Spleen (tissue), 11 donors: ENCODE results near the gene TFG. TPM values are rescaled to one million over a fixed set of nuclear protein-coding genes. Genes with fewer than 3 reads are reported as not detected.

Experiments used
- DNase-seq: peaks from one replicate; pipeline ENCODE4 v3.0.0-alpha.2; 2020
- H3K27ac ChIP-seq, 8 donors: fragments of 200-600 bp; sonication (generic) in 7 of 8; 1 replicate in 4 of 8; 2 replicates in 4 of 8; pipeline versions ENCODE4 v1.5.0 to v1.8.0; 2016 to 2021; ENCODE audit warnings: inconsistent platforms in 4 of 8, mild to moderate bottlenecking in 4 of 8, moderate library complexity in 1 of 8
- H3K27me3 ChIP-seq, 7 donors: fragments of 200-600 bp; sonication (generic) in 6 of 7; replicated peaks in 1 of 7; 1 replicate in 4 of 7; 2 replicates in 3 of 7; pipeline versions ENCODE4 v1.5.0 to v1.8.0; 2016 to 2021; ENCODE audit warnings: inconsistent platforms in 3 of 7, mild to moderate bottlenecking in 1 of 7
- H3K36me3 ChIP-seq, 6 donors: fragments of 200-600 bp; sonication (generic) in 5 of 6; 1 replicate in 4 of 6; 2 replicates in 2 of 6; pipeline versions ENCODE4 v1.5.0 to v1.8.0; 2016 to 2021; ENCODE audit warnings: inconsistent platforms in 2 of 6
- H3K4me1 ChIP-seq, 6 donors: fragments of 200-600 bp; sonication (generic) in 5 of 6; 1 replicate in 3 of 6; 2 replicates in 3 of 6; pipeline versions ENCODE4 v1.5.0 to v1.8.0; 2016 to 2021; ENCODE audit warnings: inconsistent platforms in 3 of 6
- H3K4me3 ChIP-seq, 8 donors: fragments of 200-600 bp; sonication (generic) in 7 of 8; 1 replicate in 4 of 8; 2 replicates in 4 of 8; pipeline versions ENCODE4 v1.5.0 to v1.8.0; 2016 to 2021; ENCODE audit warnings: inconsistent platforms in 4 of 8, mild to moderate bottlenecking in 4 of 8, moderate library complexity in 2 of 8
- H3K9me3 ChIP-seq, 8 donors: fragments of 200-600 bp; sonication (generic) in 7 of 8; 1 replicate in 4 of 8; 2 replicates in 4 of 8; pipeline versions ENCODE4 v1.5.0 to v1.8.0; 2016 to 2021; ENCODE audit warnings: inconsistent platforms in 4 of 8
- POLR2A ChIP-seq, 3 donors: fragments of 450-650 bp; IDR thresholded peaks; one replicate each; pipeline ENCODE4 v1.5.1; 2017; ENCODE audit warnings: antibody characterized with exemption in 3 of 3, mild to moderate bottlenecking in 1 of 3
- POLR2AphosphoS5 ChIP-seq, 3 donors: sonication (generic); formaldehyde crosslinking; IDR thresholded peaks; one replicate each; pipeline ENCODE4 v1.5.1; 2017; ENCODE audit warnings: antibody characterized with exemption in 3 of 3
- WGBS, 5 donors: extraction: QIAGEN DNeasy Blood & Tissue Kit in 3 of 5; methylation state at CpG; one replicate each; pipeline versions ENCODE4 v1.1.5 to v1.1.7; 2013 to 2018; 5-methylcytosine and 5-hydroxymethylcytosine counted together
- intact Hi-C: fragments of 100-400 bp; cut with DNase I; formaldehyde crosslinking; loops from one replicate; pipeline ENCODE4 v1.15.0; 2023; ENCODE audit warnings: low total_unique reads
- polyA plus RNA-seq, 3 donors: library from polyadenylated mRNA; stranded (reverse); fragments of 200-250 nt; gene quantifications; one replicate each; pipeline ENCODE4 v1.2.1, GENCODE V29; 2013
- total RNA-seq, 7 donors: library from RNA; depleted of rRNA in 3 of 7; stranded (reverse); fragments of >200 nt in 3 of 7; fragmentation: NEBNext Ultra II Directional in 4 of 7; extraction: Animal tissue kit (Norgen Biotek cat#: 25700) in 4 of 7; gene quantifications; one replicate each; pipeline versions ENCODE4 v1.1.0 to v1.2.1, GENCODE V29; 2016 to 2021
- TF ChIP-seq, protein P1 (sequence below), 11 experiments: fragments of 200-600 bp in 7 of 11; fragments of 450-650 bp in 4 of 11; sonication (generic) in 4 of 11; IDR thresholded peaks in 8 of 11; conservative IDR thresholded peaks in 3 of 11; 1 replicate in 7 of 11; 2 replicates in 4 of 11; pipeline versions ENCODE4 v1.4.0 to v1.8.0; 2016 to 2021; ENCODE audit warnings: antibody characterized with exemption in 11 of 11, inconsistent platforms in 4 of 11, mild to moderate bottlenecking in 1 of 11
- donor health status: healthy with polysubstance abuse.
- donor health status: DM: no; HTN: no; CAD: no; lungs with moderate emphysema.
- donor health status: DM: no; HTN: no; CAD: no.
- donor health status: Bipolar disorder and iron deficiency.
- donor health status: healthy.
- donor health status: DM: no; HTN: no; CAD: no.
- donor health status: DM: yes; HTN: yes; CAD: no.

The TFG gene
- total and polyA plus RNA-seq, 10 donors: 28.0 to 70.8 (median 56.4) TPM

DNA sequence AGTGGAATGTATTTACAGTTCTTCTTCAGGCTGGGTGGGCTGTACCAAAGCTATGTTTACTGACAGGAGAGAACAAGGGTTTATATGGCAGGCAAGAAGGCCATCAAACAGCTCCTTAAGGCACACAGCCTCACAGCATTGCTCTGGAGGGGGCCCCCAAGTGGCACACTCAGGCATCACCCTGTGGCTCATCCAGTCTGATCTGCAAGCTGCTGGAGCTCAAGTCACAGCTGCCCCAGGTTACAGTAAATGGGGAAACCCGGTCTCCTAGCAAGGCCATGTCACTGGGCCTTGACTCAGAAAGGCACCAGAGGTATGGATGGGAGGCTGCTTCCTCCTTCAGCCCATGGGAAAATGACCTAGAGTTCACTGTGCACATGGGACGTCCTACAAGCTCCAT, 67.5 kb downstream of the TFG start:
- Histone ChIP-seq H3K4me3 (no peak overlapping the region), H3K36me3 (no peaks in the 10 kb centered on the region), H3K27me3 (no peaks in the 10 kb centered on the region), H3K9me3 (no peaks in the 10 kb centered on the region), H3K4me1 (no peaks in the 10 kb centered on the region), H3K27ac (no peak overlapping the region)
- WGBS, 5 donors: 61 to 84% (median 72%) methylated on average over 1 to 2 of the region's 2 CpGs
- intact Hi-C loops: no loop called here
- TF ChIP-seq POLR2A (IDR thresholded peaks at IDR 0.05): no peak
- TF ChIP-seq, protein P1, sequence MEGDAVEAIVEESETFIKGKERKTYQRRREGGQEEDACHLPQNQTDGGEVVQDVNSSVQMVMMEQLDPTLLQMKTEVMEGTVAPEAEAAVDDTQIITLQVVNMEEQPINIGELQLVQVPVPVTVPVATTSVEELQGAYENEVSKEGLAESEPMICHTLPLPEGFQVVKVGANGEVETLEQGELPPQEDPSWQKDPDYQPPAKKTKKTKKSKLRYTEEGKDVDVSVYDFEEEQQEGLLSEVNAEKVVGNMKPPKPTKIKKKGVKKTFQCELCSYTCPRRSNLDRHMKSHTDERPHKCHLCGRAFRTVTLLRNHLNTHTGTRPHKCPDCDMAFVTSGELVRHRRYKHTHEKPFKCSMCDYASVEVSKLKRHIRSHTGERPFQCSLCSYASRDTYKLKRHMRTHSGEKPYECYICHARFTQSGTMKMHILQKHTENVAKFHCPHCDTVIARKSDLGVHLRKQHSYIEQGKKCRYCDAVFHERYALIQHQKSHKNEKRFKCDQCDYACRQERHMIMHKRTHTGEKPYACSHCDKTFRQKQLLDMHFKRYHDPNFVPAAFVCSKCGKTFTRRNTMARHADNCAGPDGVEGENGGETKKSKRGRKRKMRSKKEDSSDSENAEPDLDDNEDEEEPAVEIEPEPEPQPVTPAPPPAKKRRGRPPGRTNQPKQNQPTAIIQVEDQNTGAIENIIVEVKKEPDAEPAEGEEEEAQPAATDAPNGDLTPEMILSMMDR (IDR thresholded peaks at IDR 0.05 in 8 of 11, conservative IDR thresholded peaks at IDR 0.05 in 3 of 11): no peak
- no peak for TF ChIP-seq POLR2AphosphoS5 (IDR thresholded peaks at IDR 0.05)
- no peak for DNase-seq

DNA sequence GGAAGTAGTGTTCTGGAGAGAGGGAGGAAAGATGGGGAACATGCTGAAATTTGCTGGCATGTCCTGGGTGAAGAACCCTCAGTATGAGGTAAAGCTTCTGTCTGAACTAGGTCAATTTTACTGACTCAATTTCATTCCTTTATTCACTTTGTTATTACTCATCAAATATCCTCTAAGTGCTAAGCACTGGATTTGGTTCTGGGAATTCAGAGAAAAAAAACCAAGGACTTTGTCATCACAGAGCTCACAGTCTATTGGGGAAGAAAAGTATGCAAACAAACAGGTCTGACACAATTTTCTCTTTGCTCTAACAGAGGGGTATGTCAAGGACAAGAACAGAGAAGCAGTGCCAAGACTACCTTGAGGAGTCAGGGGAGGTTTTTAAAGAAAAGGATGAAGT, 68.0 kb downstream of the TFG start:
- H3K4me1 ChIP-seq: no peaks in the 10 kb centered on the region

GRCh38 chr3:100779480-100779879, 70.2 kb downstream of the TFG start:
- Histone ChIP-seq H3K36me3 (no peaks in the 10 kb centered on the region), H3K4me3 (no peak overlapping the region), H3K27ac (no peak overlapping the region), H3K4me1 (no peaks in the 10 kb centered on the region), H3K27me3 (no peaks in the 10 kb centered on the region), H3K9me3 (peaks cover 0 to 3% (median 0%) of the 10 kb centered on the region in 8 donors)
- intact Hi-C loops: no loop called here
- no peak for DNase-seq
- TF ChIP-seq POLR2A (IDR thresholded peaks at IDR 0.05): no peak
- no peak for TF ChIP-seq POLR2AphosphoS5 (IDR thresholded peaks at IDR 0.05)
- TF ChIP-seq, protein P1 (IDR thresholded peaks at IDR 0.05 in 8 of 11, conservative IDR thresholded peaks at IDR 0.05 in 3 of 11): no peak

More for the DNA sequence above, 68.0 kb downstream of the TFG start:
- H3K36me3 ChIP-seq: no peaks in the 10 kb centered on the region
- no peak for TF ChIP-seq POLR2AphosphoS5 (IDR thresholded peaks at IDR 0.05)
- TF ChIP-seq, protein P1 (IDR thresholded peaks at IDR 0.05 in 8 of 11, conservative IDR thresholded peaks at IDR 0.05 in 3 of 11): no peak
- no peak for TF ChIP-seq POLR2A (IDR thresholded peaks at IDR 0.05)
- no peak for DNase-seq
- intact Hi-C loops: no loop called here
- no peaks in the 10 kb centered on the region for H3K27me3 ChIP-seq
- no peak overlapping the region for H3K27ac ChIP-seq
- no peaks in the 10 kb centered on the region for H3K9me3 ChIP-seq
- H3K4me3 ChIP-seq: no peak overlapping the region

DNA sequence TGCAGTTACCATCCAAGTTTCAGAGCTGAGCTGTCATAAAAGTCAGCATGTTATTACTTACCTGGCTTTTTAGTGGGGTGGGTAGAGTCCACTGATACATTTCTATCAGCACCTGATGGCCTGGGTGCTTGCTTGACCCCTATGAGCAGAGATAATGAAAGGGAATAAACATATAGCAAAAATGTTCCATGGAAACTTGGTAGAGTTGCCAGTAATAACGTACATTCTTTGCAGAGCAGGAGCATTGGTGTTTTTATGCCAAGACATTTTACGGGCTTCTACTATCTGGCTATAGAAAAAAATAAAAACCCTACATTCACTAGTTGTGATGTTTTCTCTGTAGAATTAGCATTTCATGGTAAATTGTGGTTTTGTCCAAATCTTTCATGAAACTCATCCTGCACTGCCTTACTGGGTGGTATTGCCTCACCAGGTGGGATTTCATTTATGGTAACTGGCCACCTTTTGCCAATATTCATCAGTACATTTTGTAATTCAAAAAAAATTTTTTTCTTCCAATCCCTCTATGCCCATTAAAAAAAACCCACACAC, 70.9 kb downstream of the TFG start:
- H3K4me1 ChIP-seq: no peaks in the 10 kb centered on the region
- no peak overlapping the region for H3K27ac ChIP-seq
- H3K36me3 ChIP-seq: no peaks in the 10 kb centered on the region
- no peaks in the 10 kb centered on the region for H3K27me3 ChIP-seq
- TF ChIP-seq POLR2A (IDR thresholded peaks at IDR 0.05): no peak
- TF ChIP-seq POLR2AphosphoS5 (IDR thresholded peaks at IDR 0.05): no peak
- TF ChIP-seq, protein P1 (IDR thresholded peaks at IDR 0.05 in 8 of 11, conservative IDR thresholded peaks at IDR 0.05 in 3 of 11): no peak
- peaks cover 0 to 9% (median under 1%) of the 10 kb centered on the region in 8 donors for H3K9me3 ChIP-seq
- H3K4me3 ChIP-seq: no peak overlapping the region
- 81 to 95% (median 90%) methylated on average over 2 of the region's 2 CpGs for WGBS, 5 donors
- intact Hi-C loops: no loop called here
- no peak for DNase-seq
